Right lobe of liver (tissue), 6 donors: ENCODE measurements around the gene MAP3K13. TPM values are rescaled to one million over a fixed set of nuclear protein-coding genes. Genes with fewer than 3 reads are reported as not detected.

Experiments
- ATAC-seq, 4 donors: fragments of 200-7000 bp; cut with Tn5 transposase; one replicate each; pipeline ENCODE4 v1.9.1; 2020; ENCODE audit warnings: mild to moderate bottlenecking in 4 of 4, moderate library complexity in 4 of 4
- DNase-seq, 3 donors: peaks; one replicate each; pipeline ENCODE4 v3.0.0-alpha.2; 2020
- H3K27ac ChIP-seq, 3 donors: fragments of 200-600 bp; one replicate each; pipeline ENCODE4 v1.8.0; 2022
- H3K27me3 ChIP-seq, 2 donors: fragments of 200-600 bp; one replicate each; pipeline ENCODE4 v1.8.0; 2022
- H3K36me3 ChIP-seq, 4 donors: fragments of 200-600 bp; sonication (generic) in 1 of 4; one replicate each; pipeline versions ENCODE4 v1.5.1 to v1.8.0; 2017 to 2022; ENCODE audit warnings: control low read depth in 1 of 4
- H3K4me1 ChIP-seq, 4 donors: fragments of 200-600 bp; sonication (generic) in 1 of 4; one replicate each; pipeline versions ENCODE4 v1.5.1 to v1.8.0; 2017 to 2022; ENCODE audit warnings: control low read depth in 1 of 4
- H3K4me3 ChIP-seq, 3 donors: fragments of 200-600 bp; one replicate each; pipeline ENCODE4 v1.8.0; 2022
- H3K9me3 ChIP-seq, 4 donors: fragments of 200-600 bp; sonication (generic) in 1 of 4; one replicate each; pipeline versions ENCODE4 v1.5.1 to v1.8.0; 2017 to 2022; ENCODE audit warnings: control low read depth in 1 of 4
- POLR2A ChIP-seq: fragments of 450-650 bp; IDR thresholded peaks from one replicate; pipeline ENCODE4 v1.6.1; 2017; ENCODE audit warnings: antibody characterized with exemption, mild to moderate bottlenecking
- WGBS: methylation state at CpG from one replicate; pipeline ENCODE4 v1.1.6; 2018; ENCODE audit warnings: low coverage, low lambda C conversion rate; ENCODE audit not compliant: insufficient coverage; ENCODE audit errors: missing lambda C conversion rate; 5-methylcytosine and 5-hydroxymethylcytosine counted together
- intact Hi-C, 2 donors: fragments of 100-400 bp; cut with DNase I; formaldehyde crosslinking; loops; one replicate each; pipeline versions ENCODE4 v1.11.2 to v1.14.1; 2022
- long read RNA-seq: library from polyadenylated mRNA; unstranded; transcript quantifications from one replicate; pipeline ENCODE4 v2.0.0, GENCODE V29; 2019
- total RNA-seq, 6 experiments: library from RNA; depleted of rRNA in 2 of 6; stranded (reverse); fragments of >200 nt in 2 of 6; fragmentation: NEBNext Ultra II Directional in 3 of 6; extraction: Animal tissue kit (Norgen Biotek cat#: 25700) in 3 of 6; gene quantifications; one replicate each; pipeline versions ENCODE4 v1.1.0 to v1.2.4, GENCODE V29; 2016 to 2023
- TF ChIP-seq, protein P1 (sequence below), 4 donors: fragments of 200-600 bp in 3 of 4; fragments of 450-650 bp in 1 of 4; IDR thresholded peaks; one replicate each; pipeline versions ENCODE4 v1.5.1 to v1.8.0; 2016 to 2022; ENCODE audit warnings: antibody characterized with exemption in 4 of 4, mild to moderate bottlenecking in 2 of 4
- donor health status: DM: no; HTN: yes; CAD: no.
- donor health status: DM: no; HTN: no; CAD: no.
- donor health status: DM: no; HTN: no; CAD: no.
- donor health status: DM: no; HTN: yes; CAD: no.
- donor health status: DM: no; HTN: yes; CAD: no.

MAP3K13 gene, protein sequence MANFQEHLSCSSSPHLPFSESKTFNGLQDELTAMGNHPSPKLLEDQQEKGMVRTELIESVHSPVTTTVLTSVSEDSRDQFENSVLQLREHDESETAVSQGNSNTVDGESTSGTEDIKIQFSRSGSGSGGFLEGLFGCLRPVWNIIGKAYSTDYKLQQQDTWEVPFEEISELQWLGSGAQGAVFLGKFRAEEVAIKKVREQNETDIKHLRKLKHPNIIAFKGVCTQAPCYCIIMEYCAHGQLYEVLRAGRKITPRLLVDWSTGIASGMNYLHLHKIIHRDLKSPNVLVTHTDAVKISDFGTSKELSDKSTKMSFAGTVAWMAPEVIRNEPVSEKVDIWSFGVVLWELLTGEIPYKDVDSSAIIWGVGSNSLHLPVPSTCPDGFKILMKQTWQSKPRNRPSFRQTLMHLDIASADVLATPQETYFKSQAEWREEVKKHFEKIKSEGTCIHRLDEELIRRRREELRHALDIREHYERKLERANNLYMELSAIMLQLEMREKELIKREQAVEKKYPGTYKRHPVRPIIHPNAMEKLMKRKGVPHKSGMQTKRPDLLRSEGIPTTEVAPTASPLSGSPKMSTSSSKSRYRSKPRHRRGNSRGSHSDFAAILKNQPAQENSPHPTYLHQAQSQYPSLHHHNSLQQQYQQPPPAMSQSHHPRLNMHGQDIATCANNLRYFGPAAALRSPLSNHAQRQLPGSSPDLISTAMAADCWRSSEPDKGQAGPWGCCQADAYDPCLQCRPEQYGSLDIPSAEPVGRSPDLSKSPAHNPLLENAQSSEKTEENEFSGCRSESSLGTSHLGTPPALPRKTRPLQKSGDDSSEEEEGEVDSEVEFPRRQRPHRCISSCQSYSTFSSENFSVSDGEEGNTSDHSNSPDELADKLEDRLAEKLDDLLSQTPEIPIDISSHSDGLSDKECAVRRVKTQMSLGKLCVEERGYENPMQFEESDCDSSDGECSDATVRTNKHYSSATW
- total RNA-seq: 10 to 100 TPM; 14.1 to 30.9 (median 24.1) TPM
- long read RNA-seq, transcript MAP3K13-212 (3 exons, 1,681 nt): major isoform, 7 of 12 reads
- long read RNA-seq, partial matches to known transcripts: 0 of 12 reads
- long read RNA-seq, other reads (novel, unspliced or antisense): 3 of 12 reads

DNA sequence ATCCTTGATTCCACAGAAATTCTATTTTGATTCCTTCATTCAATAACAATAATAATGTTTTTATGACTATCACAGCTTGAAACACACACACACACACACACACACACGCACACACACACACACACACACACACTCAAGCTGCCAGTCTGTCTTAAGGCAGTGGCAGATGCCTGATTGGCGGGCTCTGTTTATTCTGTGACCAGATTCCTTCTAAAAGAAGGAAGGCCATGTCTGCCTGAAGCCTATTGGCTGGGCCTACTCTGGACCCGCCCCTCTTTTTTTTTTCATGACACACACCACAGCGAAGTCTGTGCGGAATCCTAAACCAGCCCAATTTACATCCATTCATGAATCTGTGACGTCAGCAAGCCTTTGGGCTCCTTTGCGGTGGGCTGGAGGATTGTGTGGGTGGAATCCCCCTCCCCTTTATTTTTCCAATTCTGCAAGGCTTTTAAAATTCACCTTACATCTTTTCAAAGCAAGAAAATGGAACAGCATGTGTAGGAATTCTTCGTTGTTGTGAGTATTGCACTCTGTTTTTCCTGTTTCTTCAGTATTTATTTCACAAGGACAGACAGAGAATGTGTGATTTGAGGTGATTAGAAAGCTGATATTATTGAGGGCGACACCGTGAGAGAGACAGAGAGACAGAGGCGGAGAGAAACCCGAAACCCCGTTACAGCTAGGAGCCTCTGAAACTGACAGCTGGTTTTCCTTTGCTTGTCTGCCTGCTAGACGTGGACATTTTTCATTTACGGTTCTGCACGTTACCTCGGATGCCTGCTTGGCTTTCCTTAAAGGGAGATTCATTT lies at the start of gene MAP3K13:
TSS of gene MAP3K13 (plus strand) at position 287 of the 812 bp plus-strand sequence. CDS start 65,446 bp downstream, outside the sequence.
- DNase-seq (peak in 2 of 3 donors; percentile 31 to 55), ATAC-seq (peak; percentile 71 to 89 (median 82))
- H3K36me3 ChIP-seq: no peaks in the 10 kb centered on the region
- 20% methylated on average over 14 of the region's 17 CpGs for WGBS
- intact Hi-C loops: no loop called here
- H3K27ac ChIP-seq: peak within 1 kb of the TSS in 2 of 3 donors; percentile 61 to 63
- no peaks in the 10 kb centered on the region for H3K9me3 ChIP-seq
- peaks cover 0 to 40% (median 17%) of the 10 kb centered on the region in 4 donors for H3K4me1 ChIP-seq
- H3K27me3 ChIP-seq: no peaks in the 10 kb centered on the region
- H3K4me3 ChIP-seq: peak within 1 kb of the TSS; percentile 14 to 37 (median 20)
- TF ChIP-seq, protein P1, sequence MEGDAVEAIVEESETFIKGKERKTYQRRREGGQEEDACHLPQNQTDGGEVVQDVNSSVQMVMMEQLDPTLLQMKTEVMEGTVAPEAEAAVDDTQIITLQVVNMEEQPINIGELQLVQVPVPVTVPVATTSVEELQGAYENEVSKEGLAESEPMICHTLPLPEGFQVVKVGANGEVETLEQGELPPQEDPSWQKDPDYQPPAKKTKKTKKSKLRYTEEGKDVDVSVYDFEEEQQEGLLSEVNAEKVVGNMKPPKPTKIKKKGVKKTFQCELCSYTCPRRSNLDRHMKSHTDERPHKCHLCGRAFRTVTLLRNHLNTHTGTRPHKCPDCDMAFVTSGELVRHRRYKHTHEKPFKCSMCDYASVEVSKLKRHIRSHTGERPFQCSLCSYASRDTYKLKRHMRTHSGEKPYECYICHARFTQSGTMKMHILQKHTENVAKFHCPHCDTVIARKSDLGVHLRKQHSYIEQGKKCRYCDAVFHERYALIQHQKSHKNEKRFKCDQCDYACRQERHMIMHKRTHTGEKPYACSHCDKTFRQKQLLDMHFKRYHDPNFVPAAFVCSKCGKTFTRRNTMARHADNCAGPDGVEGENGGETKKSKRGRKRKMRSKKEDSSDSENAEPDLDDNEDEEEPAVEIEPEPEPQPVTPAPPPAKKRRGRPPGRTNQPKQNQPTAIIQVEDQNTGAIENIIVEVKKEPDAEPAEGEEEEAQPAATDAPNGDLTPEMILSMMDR (IDR thresholded peaks at IDR 0.05): no peak
- no peak for TF ChIP-seq POLR2A

DNA sequence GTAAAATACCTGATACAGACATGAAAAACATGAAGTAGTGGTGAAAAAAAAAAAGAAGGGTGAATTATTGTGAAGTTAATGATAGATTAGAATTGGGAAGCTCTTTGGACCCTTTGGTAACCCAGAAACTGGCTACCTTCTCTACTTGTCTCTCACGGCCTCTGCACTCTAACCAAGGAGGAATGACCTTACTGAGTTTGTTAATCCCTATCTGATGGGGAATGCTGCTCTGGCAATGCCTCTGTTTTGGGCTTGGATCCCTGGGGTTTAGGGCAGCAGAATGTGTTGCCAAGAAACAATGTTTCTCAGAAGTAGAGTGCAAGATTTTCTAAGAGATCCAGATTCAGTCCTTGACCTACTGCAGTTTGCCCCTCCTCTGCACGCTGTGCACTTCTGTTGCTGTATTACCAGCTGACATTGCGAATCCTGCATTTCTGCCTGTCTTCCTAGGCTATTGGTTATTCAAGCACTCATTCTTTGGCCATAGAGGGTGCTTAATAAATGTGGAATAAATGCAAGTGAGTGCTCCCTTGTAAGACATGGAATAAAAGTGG lies 49.2 kb upstream of the MAP3K13 start:
- DNase-seq (peak in 1 of 3 donors; percentile 68), ATAC-seq (peak; percentile 53 to 86 (median 81))
- peak overlapping the region in 1 of 3 donors; percentile 29 for H3K4me3 ChIP-seq
- peaks cover 0 to 48% (median 12%) of the 10 kb centered on the region in 4 donors for H3K4me1 ChIP-seq
- 32% methylated on average over 3 of the region's 3 CpGs for WGBS
- no peaks in the 10 kb centered on the region for H3K9me3 ChIP-seq
- H3K36me3 ChIP-seq: no peaks in the 10 kb centered on the region
- no peak for TF ChIP-seq POLR2A
- TF ChIP-seq, protein P1 (IDR thresholded peaks at IDR 0.05): no peak
- intact Hi-C loops: no loop called here
- H3K27me3 ChIP-seq: no peaks in the 10 kb centered on the region
- peak overlapping the region; percentile 40 to 73 (median 71) for H3K27ac ChIP-seq

DNA sequence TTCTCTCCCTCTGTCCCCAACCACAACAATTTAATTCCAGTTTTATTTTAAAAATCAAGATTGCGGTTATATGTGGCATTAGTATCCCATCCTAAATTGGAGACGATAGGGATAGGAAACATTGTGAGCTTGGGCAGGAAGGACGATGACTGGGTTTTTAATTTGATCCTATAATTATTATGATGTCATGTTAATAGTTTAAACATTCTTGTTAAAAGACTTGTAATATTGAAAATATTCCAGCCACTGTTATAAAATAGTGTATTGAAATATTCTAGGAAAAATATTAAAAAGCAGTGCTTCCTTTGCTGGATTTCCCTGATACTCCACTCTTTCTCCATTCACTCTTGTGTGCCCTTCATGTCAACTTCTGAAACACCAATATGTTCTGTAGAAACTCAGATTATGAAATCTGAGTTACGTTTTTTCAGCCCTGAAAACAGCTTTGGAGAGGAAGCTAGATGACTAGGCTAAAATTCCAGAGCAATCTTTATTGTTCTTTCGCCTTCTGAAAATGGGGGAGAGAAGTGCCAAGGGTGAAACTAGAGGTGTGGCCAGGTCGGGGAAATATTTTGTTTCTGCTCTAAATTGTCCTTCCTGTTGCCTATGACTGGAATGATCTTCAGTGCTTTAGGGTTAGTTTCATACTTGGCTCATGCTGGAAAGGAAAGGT lies 46.1 kb upstream of the MAP3K13 start:
- Histone ChIP-seq H3K27ac (peak overlapping the region; percentile 79 to 97 (median 90)), H3K9me3 (no peaks in the 10 kb centered on the region), H3K27me3 (no peaks in the 10 kb centered on the region), H3K4me3 (peak overlapping the region in 2 of 3 donors; percentile 4 to 24), H3K36me3 (no peaks in the 10 kb centered on the region), H3K4me1 (peaks cover 0 to 46% (median 12%) of the 10 kb centered on the region in 4 donors)
- 24% methylated on average over 6 of the region's 6 CpGs for whole genome bisulfite sequencing
- TF ChIP-seq, protein P1 (IDR thresholded peaks at IDR 0.05): no peak
- peak; percentile 55 for TF ChIP-seq POLR2A
- intact Hi-C loops: no loop called here
- DNase-seq (no peak), ATAC-seq (peak; percentile 59 to 69 (median 64))
